ENCODE results near the gene GAP43.

GAP43 gene

GRCh38 chr3:115687721-115688120, 64.4 kb downstream of the GAP43 start:
- TF ChIP-seq EZH2 (IDR thresholded peaks at IDR 0.05; ENCODE audit: borderline replicate concordance, low read depth, low read length, severe bottlenecking) = no peak
- TF ChIP-seq, protein P1, sequence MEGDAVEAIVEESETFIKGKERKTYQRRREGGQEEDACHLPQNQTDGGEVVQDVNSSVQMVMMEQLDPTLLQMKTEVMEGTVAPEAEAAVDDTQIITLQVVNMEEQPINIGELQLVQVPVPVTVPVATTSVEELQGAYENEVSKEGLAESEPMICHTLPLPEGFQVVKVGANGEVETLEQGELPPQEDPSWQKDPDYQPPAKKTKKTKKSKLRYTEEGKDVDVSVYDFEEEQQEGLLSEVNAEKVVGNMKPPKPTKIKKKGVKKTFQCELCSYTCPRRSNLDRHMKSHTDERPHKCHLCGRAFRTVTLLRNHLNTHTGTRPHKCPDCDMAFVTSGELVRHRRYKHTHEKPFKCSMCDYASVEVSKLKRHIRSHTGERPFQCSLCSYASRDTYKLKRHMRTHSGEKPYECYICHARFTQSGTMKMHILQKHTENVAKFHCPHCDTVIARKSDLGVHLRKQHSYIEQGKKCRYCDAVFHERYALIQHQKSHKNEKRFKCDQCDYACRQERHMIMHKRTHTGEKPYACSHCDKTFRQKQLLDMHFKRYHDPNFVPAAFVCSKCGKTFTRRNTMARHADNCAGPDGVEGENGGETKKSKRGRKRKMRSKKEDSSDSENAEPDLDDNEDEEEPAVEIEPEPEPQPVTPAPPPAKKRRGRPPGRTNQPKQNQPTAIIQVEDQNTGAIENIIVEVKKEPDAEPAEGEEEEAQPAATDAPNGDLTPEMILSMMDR (IDR thresholded peaks at IDR 0.05; ENCODE audit: borderline replicate concordance, extremely low read depth, low read length, poor library complexity, severe bottlenecking) = no peak

DNA sequence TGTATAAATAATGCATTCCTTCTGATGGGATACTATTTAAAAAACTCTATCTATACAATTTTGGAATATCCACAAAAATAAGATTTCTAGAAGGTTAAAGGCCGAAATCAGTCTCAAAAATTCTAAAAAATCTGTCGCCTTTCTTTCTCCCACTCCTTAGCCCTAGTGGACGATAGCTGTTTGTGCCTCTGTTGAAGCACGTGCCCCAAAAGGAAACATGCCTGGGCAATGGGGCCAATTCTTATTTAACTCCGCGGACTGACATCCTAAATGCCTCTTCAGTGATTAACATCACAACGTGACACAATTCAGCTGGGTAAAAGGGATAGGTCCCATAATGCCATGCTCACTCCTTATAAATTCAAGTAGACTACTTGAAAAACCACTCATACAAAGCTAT, 65.1 kb downstream of the GAP43 start:
- H3K4me3 ChIP-seq (ENCODE audit: low read depth in 1 of 2, low read length in 2 of 2) = no peak overlapping the region
- no peaks in the 10 kb centered on the region for H3K9me3 ChIP-seq (ENCODE audit: insufficient read depth, low read length, severe bottlenecking)
- TF ChIP-seq, protein P1 (IDR thresholded peaks at IDR 0.05; ENCODE audit: borderline replicate concordance, extremely low read depth, low read length, poor library complexity, severe bottlenecking) = no peak
- TF ChIP-seq EZH2 (IDR thresholded peaks at IDR 0.05; ENCODE audit: borderline replicate concordance, low read depth, low read length, severe bottlenecking) = no peak
- H3K9ac ChIP-seq (ENCODE audit: low read depth, low read length) = no peak overlapping the region
- H3K27ac ChIP-seq (ENCODE audit: low read length) = no peak overlapping the region
- DNase-seq (no peak), ATAC-seq (ENCODE audit: insufficient read depth, low read depth) (no peak)
- no peaks in the 10 kb centered on the region for H3K36me3 ChIP-seq (ENCODE audit: insufficient read depth, low read length)
- H3K27me3 ChIP-seq (ENCODE audit: insufficient read depth, low read length, poor library complexity) = peaks cover 7% of the 10 kb centered on the region
- no peak overlapping the region for H3K4me2 ChIP-seq (ENCODE audit: insufficient read depth, low read length)
- no peaks in the 10 kb centered on the region for H4K20me1 ChIP-seq (ENCODE audit: insufficient read depth, low read length)
- no peak overlapping the region for H2AFZ ChIP-seq (ENCODE audit: low read depth, low read length)
- peaks cover 5% of the 10 kb centered on the region; the same call in 1 of the 2 replicates for H3K4me1 ChIP-seq (ENCODE audit: insufficient read depth, low read length)
- H3K79me2 ChIP-seq (ENCODE audit: insufficient read depth, low read length) = no peaks in the 10 kb centered on the region

More at GRCh38 chr3:115687721-115688120, 64.4 kb downstream of the GAP43 start:
- ATAC-seq (ENCODE audit: insufficient read depth, low read depth) (no peak), DNase-seq (no peak)
- Histone ChIP-seq H2AFZ (ENCODE audit: low read depth, low read length) (no peak overlapping the region), H4K20me1 (ENCODE audit: insufficient read depth, low read length) (no peaks in the 10 kb centered on the region), H3K4me1 (ENCODE audit: insufficient read depth, low read length) (no peaks in the 10 kb centered on the region), H3K27me3 (ENCODE audit: insufficient read depth, low read length, poor library complexity) (peaks cover 7% of the 10 kb centered on the region), H3K9me3 (ENCODE audit: insufficient read depth, low read length, severe bottlenecking) (no peaks in the 10 kb centered on the region), H3K9ac (ENCODE audit: low read depth, low read length) (no peak overlapping the region), H3K4me3 (ENCODE audit: low read depth in 1 of 2, low read length in 2 of 2) (no peak overlapping the region), H3K79me2 (ENCODE audit: insufficient read depth, low read length) (no peaks in the 10 kb centered on the region), H3K27ac (ENCODE audit: low read length) (no peak overlapping the region), H3K4me2 (ENCODE audit: insufficient read depth, low read length) (no peak overlapping the region), H3K36me3 (ENCODE audit: insufficient read depth, low read length) (no peaks in the 10 kb centered on the region)

DNA sequence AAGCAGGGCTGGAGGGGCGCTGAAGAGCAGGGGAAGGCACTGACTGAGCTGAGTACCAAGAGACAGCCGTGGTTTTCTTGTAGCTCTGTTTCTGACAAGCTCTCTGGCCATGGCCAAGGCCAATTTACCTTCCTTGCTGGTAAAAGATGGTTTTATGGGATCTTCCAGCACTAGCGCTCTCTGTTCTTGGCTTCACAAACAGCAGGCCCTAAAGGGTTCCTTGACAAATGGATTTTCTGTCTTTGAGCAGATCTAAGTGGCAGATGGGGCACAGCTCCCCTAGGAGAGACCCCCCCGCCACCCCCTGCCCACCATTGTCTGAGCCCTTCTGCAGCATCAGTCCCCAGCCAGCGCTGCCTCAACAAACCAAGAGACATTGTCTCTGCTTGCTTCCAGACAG, 66.6 kb downstream of the GAP43 start:
- Histone ChIP-seq H4K20me1 (ENCODE audit: insufficient read depth, low read length) (no peaks in the 10 kb centered on the region), H3K27me3 (ENCODE audit: insufficient read depth, low read length, poor library complexity) (peaks cover 4% of the 10 kb centered on the region), H3K79me2 (ENCODE audit: insufficient read depth, low read length) (no peaks in the 10 kb centered on the region), H2AFZ (ENCODE audit: low read depth, low read length) (no peak overlapping the region), H3K9ac (ENCODE audit: low read depth, low read length) (no peak overlapping the region), H3K4me1 (ENCODE audit: insufficient read depth, low read length) (peaks cover 5% of the 10 kb centered on the region; the same call in 1 of the 2 replicates), H3K4me2 (ENCODE audit: insufficient read depth, low read length) (no peak overlapping the region), H3K36me3 (ENCODE audit: insufficient read depth, low read length) (no peaks in the 10 kb centered on the region), H3K9me3 (ENCODE audit: insufficient read depth, low read length, severe bottlenecking) (no peaks in the 10 kb centered on the region), H3K27ac (ENCODE audit: low read length) (no peak overlapping the region), H3K4me3 (ENCODE audit: low read depth in 1 of 2, low read length in 2 of 2) (no peak overlapping the region)
- TF ChIP-seq, protein P1 (IDR thresholded peaks at IDR 0.05; ENCODE audit: borderline replicate concordance, extremely low read depth, low read length, poor library complexity, severe bottlenecking) = no peak
- no peak for TF ChIP-seq EZH2 (IDR thresholded peaks at IDR 0.05; ENCODE audit: borderline replicate concordance, low read depth, low read length, severe bottlenecking)
- no peak for DNase-seq
- no peak for ATAC-seq (ENCODE audit: insufficient read depth, low read depth)

DNA sequence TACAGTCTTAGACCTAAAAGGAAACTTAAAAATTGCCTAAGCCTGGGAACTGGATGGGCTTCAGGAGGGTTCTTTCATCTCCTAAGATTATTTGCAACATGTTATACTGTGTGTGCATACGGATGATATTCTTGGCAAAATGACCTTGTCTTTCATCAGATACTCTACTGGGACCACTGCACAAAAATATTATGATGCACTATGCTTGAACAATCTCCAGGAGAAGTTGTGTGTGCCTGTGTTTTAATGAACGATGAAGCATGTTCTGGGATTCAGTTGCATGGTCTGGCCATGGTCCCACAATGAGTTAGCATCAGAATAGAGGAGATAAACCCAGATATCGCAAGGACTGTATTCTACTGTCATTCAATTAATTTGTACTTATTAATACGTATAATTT, 68.7 kb downstream of the GAP43 start:
- Histone ChIP-seq H3K9ac (ENCODE audit: low read depth, low read length) (no peak overlapping the region), H3K4me2 (ENCODE audit: insufficient read depth, low read length) (no peak overlapping the region)
- no peak for ATAC-seq (ENCODE audit: insufficient read depth, low read depth)

More for the DNA sequence above, 68.7 kb downstream of the GAP43 start:
- H3K4me3 ChIP-seq (ENCODE audit: low read depth in 1 of 2, low read length in 2 of 2) = no peak overlapping the region
- H3K79me2 ChIP-seq (ENCODE audit: insufficient read depth, low read length) = no peaks in the 10 kb centered on the region
- H3K9me3 ChIP-seq (ENCODE audit: insufficient read depth, low read length, severe bottlenecking) = no peaks in the 10 kb centered on the region
- peaks cover 5% of the 10 kb centered on the region; the same call in 1 of the 2 replicates for H3K4me1 ChIP-seq (ENCODE audit: insufficient read depth, low read length)
- H3K27ac ChIP-seq (ENCODE audit: low read length) = no peak overlapping the region
- no peak for TF ChIP-seq EZH2 (IDR thresholded peaks at IDR 0.05; ENCODE audit: borderline replicate concordance, low read depth, low read length, severe bottlenecking)
- TF ChIP-seq, protein P1 (IDR thresholded peaks at IDR 0.05; ENCODE audit: borderline replicate concordance, extremely low read depth, low read length, poor library complexity, severe bottlenecking) = no peak
- DNase-seq = no peak
- no peak overlapping the region for H2AFZ ChIP-seq (ENCODE audit: low read depth, low read length)
- H3K27me3 ChIP-seq (ENCODE audit: insufficient read depth, low read length, poor library complexity) = no peaks in the 10 kb centered on the region
- no peaks in the 10 kb centered on the region for H4K20me1 ChIP-seq (ENCODE audit: insufficient read depth, low read length)
- no peaks in the 10 kb centered on the region for H3K36me3 ChIP-seq (ENCODE audit: insufficient read depth, low read length)
